Ecto neural progenitor cell (in vitro differentiated cells): ENCODE data around the gene PEPD.
A peak's percentile ranks its signal among the peaks of the same experiment; 100 is the strongest.
"Not testable (repeated sequence)": the region's sequence is repeated elsewhere in the genome, so short reads cannot be mapped to it uniquely, and the experiment has no call there.

Experiments used
- DNase-seq: peaks from one replicate; pipeline ENCODE4 v3.0.0-alpha.2; 2018; ENCODE audit warnings: low spot score

The PEPD gene

GRCh38 chr19:33521480-33522370 is at the start of gene PEPD:
PEPD (minus strand) TSS chr19:33521791; CDS start chr19:33521760, 31 bp downstream.
- DNase-seq, result peak; percentile 97

- DNase-seq, result no peak
Measured at GRCh38 chr19:33569821-33570220, 48.2 kb upstream of the PEPD start.

DNA sequence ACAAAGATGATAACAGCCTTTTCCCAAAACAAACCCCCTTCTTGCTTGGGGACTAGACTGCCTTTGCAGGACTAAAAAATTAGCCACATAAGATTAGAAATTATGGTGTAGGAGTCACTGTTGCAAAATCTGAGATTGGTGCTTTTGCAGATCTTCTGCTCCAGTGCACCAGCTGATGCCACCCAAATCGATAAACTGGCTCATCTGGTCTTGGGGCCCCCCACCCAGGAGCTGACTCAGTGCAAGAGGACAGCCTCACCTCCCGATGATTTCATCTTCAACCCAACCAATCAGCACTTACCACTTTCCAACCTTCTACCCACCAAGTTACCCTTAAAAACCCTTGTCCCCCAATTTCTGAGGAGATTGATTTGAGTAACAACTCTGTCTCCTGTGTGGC is 47.1 kb upstream of the PEPD start:
- no peak for DNase-seq

DNA sequence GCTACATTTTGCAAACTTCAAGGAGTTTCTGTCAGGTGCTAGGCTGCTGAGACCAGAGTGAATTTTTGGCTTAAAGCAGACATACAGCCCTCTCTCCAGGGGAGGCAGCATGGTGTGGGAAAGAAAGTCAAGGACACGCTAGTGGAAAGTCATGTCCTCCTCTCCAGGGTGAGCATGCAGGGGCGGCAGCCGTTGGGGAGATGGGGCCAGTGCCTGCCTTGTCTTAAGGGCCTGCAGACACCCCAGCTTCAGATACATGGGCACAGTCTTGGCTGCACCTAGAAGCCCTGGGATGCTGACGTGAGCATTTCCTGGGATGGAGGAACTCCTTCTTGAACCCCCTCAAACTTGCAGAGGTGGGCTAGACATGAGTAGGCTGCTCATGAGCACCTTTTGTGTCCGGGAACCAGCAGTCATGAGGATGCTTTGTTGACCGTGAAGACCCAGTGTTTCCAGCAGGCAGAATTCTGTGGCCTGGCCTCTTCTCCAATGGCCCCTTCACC is 43.3 kb upstream of the PEPD start:
- DNase-seq, result no peak

GRCh38 chr19:33562636-33563035 is 41.0 kb upstream of the PEPD start:
- DNase-seq, result no peak

GRCh38 chr19:33561666-33562065 is 40.1 kb upstream of the PEPD start:
- DNase-seq, result not testable (repeated sequence)

DNA sequence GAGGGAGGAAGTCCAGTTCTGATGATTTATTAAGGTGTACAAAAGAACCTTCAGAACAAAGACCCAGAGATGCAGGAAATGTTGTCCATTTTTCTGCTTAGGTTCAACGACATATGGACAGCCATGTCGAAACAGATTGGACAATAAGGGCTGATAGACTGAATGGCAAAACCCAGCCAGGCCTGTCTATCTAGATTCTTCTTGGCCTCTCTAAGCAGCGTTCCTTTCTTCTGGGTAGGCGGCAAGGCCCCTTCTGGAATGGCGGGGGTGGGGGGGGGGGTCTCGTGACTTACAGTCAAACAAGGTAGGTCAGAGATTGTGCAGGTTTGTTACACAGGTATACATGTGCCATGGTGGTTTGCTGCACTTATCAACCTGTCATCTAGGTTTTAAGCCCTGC is 39.7 kb upstream of the PEPD start:
- no peak for DNase-seq

DNA sequence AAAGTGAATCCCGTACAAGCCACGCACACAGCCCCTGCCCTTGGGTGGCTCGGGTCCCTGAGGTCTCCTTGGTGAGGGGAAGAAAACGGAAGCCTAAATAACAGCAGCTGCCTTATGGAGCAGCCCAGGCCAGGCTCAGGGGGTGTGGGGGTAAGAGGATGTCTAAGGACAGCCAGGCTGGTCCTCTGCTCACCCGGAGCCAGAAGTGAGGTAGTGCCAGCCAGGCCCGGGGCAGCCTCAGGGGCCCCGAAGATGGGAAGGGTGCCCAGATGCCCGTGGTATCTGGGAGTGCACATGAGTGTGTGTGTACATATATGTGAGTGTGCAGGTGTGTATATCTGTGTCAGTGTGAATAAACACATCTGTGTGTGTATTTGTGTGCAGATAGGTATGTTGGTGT is 38.4 kb upstream of the PEPD start:
- DNase-seq, result no peak

- no peak for DNase-seq
Measured at GRCh38 chr19:33558856-33559255, 37.3 kb upstream of the PEPD start.

GRCh38 chr19:33558151-33558550 is 36.6 kb upstream of the PEPD start:
- no peak for DNase-seq

DNA sequence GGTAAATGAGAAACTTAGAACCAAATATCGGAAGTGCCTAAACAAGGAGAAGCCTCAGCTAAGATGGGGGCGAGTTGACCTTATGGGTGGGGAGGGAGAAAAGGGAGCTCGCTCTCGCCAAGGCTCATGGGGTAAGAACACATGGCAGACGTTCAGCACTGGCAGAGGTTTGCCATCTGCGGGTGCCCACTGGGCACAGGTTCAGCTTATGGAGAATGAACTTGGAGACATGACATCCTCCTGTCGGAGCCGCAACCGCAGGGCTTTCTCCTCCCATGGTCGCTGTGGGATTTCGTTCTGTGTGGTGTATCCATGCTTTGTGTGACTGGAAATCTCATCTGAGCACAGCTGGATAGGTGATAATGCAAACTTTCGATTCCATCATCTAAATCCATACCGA is 36.1 kb upstream of the PEPD start:
- no peak for DNase-seq

DNA sequence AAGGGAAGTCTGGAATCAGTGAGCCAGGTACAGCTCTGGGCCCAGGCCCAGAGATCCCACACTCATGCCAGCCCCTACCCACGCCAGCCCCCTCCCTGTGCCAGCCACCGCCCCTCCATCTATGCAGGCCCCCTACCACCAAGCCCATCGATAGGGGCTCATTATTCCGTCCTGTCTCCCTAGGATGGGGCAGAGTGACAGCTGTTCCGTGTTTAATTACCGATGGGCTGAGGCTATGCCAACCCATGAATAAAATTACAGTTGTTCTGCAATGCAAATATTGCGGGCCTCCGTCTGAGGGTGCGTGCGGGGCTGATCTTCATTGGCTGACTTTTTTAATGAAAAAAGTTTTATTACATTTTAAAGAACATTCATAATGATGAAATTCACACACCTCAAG is 35.6 kb upstream of the PEPD start:
- DNase-seq, result no peak

DNA sequence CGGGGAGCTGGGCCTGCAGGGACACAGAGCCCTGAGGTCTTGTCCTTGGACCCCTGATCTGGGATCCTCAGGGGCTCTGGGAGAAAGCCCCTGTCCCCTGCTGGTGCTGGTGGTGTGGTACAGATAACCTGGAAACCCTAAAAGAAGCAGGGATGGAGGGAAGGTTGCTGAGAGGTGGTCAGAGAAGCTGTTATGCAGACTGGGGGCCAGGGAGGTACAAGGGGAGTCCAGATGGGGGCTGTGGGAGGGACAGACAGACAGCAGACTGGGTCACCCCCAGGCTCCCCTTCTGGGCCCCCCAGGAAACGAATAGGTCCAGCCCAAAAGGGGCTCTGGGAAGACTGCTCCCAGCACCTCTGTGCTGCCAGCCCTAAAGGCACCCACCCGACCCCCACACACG is 34.7 kb upstream of the PEPD start:
- DNase-seq, result no peak

GRCh38 chr19:33555726-33556125 is 34.1 kb upstream of the PEPD start:
- not testable (repeated sequence) for DNase-seq

- DNase-seq, result no peak
Measured at GRCh38 chr19:33554821-33555220, 33.2 kb upstream of the PEPD start.

- DNase-seq, result no peak
Measured at GRCh38 chr19:33554391-33554790, 32.8 kb upstream of the PEPD start.

GRCh38 chr19:33553530-33554310 is 32.1 kb upstream of the PEPD start:
- DNase-seq, result no peak

DNA sequence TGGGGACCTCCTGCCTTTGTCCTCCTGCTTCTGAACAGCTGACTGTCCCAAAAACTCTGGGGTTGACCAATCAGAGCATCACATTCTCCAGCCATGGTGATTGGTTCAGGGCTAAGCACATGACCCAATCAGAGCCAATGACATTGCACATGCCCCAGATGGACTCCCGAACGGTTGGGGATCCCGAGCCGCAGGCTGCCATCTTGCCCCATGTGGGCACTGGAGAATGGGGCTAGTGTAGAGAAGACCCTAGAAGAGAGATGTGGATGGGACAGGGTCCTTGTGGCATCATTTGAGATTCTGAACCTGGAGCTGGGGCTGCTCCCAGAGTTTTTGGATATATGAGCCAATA is 31.3 kb upstream of the PEPD start:
- DNase-seq, result no peak

GRCh38 chr19:33552191-33552927 is 30.8 kb upstream of the PEPD start:
- DNase-seq, result no peak

- no peak for DNase-seq
Measured at GRCh38 chr19:33551676-33552075, 30.1 kb upstream of the PEPD start.

DNA sequence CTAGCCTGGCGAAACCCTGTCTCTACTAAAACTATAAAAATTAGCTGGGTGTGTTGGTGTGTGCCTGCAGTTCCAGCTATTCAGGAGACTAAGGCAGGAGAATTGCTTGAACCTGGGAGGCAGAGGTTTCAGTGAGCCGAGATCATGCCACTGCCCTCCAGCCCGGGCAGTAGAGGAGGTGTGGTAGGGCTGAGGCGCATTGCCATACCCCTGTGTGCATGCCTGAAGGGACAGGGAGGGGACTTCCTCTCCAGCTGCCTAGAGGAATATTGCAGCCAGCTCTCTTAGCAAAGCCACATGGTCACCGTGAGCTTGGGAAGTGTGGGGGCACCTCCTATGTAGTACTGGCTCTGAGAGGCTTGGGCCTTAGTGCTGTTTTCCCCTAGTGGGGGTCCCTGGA is 29.2 kb upstream of the PEPD start:
- no peak for DNase-seq

DNA sequence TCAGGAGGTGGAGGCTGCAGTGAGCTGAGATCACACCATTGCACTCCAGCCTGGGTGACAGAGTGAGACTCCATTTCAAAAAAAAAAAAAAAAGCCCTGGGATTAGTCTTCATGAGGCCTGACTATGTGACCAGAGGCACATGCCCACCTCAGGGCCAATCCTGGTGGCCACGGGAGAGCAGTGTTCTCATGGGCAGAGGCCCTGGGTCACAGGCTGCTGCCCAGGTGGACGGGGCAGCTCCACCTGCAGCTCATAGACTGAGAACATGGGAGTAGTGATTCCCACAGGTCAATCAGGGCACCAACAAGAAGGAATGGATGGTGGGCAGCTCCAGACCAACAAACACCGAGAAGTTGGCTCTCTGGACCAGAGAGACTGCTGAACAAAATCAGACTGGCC is 26.1 kb upstream of the PEPD start:
- no peak for DNase-seq

GRCh38 chr19:33546656-33547055 is 25.1 kb upstream of the PEPD start:
- DNase-seq, result no peak
